ENCODE data around the gene PACC1.

The PACC1 gene

DNA sequence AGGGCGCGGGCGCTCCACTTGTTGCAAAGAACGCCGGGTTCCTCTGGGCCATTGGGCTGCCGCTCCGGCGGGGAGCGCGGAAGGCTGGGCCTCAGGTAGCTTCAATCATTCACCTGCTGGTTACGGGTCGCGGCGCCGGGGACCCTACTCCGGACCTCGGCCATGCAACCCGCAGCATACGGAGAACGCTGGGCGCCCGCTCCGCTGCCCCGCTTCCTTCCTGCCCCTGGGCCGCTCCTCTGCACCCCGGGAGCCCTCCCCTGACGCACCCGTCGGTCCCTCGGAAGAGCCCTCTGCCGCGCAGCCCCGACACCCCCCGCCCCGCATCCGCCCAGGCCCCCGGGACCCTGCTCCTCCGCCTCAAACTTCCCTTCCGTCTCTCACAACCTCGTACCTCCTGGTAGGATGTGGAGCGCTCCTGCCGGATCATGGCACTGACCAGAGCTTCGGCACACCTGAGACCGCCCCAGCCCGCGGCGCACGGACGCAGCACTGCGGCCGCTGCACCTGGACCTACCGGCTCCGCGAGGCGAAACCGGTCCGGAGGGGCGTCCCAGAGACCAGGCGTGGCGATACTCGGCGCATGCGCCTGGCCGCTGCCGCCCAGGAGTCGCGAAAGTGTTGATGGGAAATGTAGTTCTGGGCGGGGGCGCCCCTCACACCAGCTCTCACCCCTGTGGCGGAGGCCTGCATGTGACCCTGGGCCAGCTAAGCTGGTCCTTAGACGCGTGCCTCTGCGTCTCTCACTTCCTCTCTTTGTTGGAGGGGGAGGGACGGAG, at the start of gene PACC1:
Gene PACC1 (minus strand): TSS at position 559 of the 779 bp plus-strand sequence. CDS start 129 bp downstream, at position 430.
- peak; percentile 87 to 89 for DNase-seq

DNA sequence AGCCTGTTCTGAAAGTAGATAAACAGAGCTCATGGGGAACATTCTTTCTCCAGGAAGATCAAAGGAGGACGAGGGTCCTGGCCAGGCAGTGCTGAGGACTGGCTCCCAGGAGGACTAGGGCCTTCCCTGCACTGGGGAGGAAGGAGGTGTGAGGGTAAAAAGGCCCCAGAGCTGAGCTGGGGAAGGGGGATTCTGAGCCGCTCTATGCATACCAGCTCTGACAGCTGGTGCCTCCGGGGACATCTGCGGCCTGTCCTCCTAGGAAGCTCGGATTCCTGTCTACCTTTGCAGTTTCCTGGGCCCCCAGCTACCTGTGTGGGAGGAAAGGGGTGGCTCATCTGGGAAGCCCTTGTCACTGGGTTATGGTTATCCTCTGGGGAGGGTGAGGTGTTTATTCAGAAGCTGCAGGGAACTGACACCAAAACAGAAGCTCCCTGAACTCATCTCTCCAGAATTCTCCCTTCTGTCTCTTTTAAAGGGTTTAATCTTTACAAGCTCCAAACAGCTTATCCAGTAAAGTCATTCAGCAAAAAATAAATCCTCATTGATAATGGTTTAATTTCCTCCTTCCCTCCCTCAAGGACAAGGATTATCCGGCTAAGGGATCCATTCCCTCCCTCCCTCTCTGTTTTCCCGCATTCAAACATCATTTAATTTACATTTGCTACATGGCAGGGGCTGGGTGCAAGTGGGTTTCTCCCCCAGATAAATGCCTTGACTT, 49.0 kb upstream of the PACC1 start:
- DNase-seq, result no peak

DNA sequence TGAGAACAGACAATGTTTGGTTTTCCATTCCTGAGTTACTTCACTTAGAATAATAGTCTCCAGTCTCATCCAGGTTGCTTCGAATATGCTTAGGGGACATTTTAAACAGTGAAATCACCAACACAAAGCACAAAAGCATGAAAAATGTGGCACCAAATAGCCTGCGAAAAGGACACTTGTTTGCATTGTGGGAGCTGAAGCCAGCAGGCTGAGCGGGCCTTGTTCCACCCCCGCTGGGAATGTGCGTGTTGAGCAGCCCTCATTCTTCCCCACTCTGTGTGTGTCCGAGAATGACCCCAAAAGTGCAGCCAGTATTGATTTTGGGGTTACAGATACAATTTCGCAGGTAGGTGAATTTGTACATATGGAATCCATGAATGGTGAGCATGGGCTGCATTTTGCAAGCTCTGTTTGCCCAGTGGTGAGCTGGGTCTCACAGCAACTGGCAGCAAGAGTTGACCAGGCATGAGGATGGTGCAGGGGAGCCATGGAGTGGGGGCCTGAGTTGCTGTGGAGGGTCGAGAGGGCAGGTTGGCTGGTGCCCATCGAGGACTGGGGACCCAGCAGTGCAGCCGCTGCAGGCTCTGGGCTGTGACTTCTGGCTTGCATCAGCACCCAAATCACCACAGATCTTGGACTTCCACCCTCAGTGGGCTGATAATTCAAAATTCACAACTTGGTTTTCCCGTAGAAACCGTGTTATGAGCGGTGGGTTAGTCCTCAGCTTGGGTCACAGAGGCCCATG, 47.4 kb upstream of the PACC1 start:
- DNase-seq, result no peak

DNA sequence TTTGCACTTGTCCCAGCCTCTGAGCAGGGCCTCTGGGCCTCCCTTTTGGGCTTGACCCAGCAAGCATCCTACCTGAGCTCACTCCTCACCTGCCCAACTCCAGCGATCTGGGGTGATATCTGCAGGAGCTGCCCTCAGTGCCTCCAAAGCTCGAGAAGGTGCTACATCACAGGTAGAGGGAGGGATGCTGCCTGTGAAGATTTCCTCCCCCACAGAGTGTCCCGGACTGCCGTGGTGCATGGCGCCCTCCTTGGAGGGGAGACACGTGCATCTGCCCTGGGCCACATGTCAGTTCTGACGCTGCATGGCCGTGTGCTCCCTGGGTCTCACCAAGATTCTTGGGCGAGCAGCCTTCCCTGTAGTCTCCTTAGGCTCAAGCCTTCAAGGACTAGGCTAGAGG, 45.7 kb upstream of the PACC1 start:
- DNase-seq, result no peak

DNA sequence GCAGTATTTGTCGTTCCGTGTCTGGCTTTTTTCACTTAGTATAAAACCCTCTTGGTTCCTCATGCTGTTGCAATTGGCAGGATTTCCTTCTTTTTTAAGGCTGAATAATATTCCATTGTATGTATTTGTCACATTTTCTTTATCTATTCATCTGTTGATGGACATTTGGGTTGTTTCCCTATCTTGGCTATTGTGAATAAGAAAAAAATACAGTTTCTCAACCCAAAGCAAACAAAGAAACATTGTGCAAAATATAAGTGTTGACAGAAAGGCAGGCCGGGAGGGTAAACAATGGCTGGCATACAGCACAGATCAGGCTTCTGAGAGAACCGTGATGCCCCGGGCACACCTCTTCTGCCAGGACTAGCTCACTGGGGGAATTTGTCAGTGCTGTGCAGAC, 45.0 kb upstream of the PACC1 start:
- no peak for DNase-seq

DNA sequence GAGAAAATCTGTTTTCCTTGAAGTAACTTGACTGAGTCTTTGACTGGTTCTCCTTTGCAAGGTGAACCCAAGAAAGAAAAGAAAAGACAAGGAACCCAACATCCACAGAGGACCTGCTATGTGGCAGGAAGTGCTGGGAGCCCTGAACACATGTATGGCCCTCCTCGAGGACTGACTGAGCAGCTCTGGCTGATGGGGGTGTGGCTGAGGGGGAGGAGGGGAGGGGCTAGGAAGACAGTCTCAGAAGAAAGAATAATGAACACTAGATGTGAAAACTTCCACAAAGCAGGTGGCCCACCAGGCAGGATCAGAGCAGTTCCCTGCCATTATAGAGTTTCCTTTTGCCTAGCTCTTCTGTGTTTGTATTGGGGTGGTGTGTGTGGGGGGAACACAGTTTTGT, 44.1 kb upstream of the PACC1 start:
- no peak for DNase-seq

DNA sequence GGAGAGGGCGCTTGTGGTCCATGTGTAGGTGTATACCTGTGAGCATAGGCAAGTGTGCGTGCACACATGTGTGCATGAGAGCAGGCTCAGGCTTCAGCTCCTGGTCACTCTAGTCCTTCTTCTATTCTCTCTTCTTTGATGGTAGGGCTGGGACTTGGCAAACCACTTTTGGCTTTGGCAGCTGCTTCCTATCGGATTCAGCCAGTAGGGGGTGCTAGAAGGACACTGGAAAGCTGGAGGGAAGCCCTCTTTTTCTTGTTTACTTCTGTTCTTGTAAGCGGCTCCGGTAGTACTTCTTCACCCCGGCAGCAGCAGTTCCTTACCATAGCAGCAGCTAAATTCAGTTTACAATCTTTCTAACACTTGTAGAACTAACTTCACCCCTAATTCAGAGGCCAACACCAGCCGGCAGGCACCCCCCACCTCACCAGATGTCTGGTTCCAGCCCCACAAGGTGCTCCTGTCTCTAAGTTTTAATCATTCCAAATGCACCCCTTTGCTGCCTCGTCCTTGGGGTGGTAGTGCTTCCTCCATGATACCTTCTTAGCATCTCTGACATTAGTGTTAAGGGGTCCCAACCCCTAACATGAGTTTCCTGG, 43.2 kb upstream of the PACC1 start:
- peak; percentile 76 to 82 for DNase-seq

DNA sequence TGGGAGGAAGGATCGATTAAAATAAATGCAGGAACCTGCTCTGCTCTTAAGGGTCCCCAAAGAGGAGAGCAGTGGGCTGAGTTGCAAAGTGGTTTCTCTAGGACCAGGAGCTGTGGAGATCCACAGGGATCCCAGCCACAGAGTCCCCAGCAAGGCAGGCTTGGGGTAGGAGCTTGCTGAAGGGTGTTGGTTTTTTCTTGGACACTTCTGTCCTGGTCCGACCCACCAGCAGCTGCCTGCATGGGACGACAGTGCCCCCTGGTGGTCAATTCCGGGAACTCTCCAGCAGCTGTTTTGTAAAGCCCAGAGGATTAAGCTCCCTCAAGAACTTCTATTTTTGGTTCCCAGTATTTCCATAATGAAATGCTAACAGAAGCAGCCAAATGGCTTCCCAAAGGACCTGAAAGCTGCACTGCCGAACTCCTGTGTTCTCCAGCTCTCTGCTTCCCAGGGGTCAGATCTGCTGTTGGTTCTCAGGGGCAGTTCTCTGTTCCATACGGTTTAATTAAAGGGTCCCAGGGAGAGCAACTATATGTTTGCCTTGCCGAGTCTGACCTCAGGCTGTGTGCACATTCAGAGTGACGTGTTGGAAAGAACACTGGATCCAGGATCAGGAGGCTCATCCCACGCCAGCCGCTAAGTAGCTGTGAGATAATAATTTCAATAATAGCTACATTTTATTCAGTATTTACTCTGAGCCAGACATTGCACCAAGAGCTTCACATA, 41.3 kb upstream of the PACC1 start:
- peak; percentile 91 to 92 for DNase-seq

DNA sequence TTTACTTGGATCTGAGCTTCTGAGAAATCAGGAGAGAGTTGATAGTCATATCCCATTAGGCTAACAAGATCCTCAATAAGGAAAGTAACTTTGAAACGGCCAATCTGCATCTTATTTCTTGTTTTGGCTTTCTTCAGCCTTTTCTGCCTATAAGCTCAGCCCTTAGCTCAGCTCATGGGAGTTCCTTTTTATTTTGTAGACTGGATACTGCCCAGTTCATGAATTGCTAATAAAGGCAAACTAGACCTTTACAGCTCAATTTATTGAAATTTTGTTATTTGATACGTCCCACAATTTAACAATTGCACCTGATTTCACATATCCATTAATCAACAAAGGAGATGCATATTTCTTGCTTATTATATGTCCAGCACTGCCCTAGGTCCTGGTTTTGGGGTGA, 40.7 kb upstream of the PACC1 start:
- DNase-seq, result no peak

DNA sequence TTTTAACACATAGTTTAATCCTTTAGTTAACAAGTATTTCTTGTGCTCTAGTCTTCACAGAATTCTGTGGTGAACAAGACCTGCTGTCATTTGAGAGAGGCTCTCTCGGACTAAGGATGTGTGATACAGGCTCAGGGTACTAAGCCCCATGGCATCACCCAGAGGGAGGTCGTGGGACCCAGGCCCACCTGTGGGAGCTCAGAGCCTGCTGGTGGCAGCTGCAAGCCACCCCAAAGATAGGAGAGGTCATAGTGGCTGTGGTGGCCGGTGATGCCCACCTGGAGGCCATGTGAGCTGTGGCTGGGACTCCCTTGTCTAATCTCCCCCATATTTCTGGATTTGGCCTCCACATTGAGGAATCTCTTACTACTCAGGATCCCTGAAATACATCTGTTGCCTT, 40.1 kb upstream of the PACC1 start:
- DNase-seq, result no peak

DNA sequence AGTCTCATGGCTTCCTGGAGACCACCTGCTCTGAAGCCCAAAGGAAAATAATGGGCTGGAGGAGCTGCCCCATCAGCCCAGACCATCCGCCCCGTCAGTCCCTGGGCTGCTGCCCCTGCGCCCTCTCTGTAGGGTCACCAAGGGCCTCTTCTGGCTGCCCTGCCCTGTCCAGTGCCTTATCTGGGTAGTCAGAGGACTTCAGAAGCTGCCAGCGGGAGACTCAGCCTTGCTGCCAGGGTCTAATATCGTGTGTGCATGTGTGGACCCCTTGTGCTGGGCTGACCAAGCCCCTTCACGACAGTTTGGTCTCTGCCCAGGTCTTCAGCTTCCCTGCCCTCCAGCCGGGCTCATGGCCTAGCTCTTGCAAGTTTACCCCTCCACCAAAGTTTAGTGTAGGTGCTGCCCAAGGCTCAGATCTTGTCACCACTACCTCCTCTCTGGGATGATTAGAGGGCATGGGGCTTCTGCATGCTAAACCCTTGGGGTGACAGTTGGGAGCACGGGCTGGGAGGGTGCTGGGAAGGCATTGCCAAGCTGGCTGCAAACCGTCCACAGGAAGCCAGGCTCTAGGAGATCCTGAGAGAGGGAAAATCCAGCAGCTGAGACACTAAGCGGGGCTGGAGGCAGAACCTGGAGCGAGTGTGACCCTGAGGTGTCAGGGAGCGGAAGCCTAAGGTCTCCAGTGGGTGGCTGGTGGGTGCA, 38.6 kb upstream of the PACC1 start:
- no peak for DNase-seq

DNA sequence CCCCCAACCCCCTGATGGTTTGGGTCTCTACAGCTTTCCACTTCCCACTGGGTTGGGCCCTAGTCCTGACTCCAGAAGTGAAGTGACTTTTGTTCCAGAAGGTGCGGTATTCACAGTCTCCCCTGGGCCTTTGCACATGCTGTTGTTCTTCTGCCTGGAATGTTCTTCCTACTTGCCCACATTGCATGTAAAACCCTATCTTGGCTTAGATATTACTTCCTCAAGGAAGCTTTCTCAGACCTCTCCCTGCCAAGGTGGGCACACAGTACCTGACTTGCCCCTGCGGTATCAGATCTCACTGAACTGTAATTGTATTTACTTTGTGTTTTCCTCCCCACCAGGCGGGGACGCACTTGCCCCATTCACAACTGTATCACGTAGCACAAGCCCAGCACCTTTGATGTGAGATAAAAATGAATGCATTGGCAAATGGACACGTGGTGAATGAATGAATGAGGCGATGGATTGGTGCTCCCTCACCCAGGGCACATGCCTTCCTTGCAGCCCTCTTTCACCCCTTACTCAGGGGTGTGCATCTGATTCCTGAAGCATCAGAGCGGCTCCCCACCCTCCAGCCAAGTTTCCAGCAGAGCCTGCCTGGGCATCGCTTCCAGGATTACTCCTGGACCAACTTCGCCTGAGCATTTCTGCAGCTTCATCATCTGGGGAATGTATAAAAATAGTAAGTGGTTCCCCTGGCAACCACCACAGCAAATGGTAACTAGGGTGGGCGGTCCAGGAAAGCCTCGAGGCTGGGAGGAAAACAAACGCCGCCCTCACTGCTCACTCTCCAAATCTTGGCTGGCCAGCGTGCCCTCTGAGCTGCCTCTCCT, 37.9 kb upstream of the PACC1 start:
- DNase-seq, result no peak

DNA sequence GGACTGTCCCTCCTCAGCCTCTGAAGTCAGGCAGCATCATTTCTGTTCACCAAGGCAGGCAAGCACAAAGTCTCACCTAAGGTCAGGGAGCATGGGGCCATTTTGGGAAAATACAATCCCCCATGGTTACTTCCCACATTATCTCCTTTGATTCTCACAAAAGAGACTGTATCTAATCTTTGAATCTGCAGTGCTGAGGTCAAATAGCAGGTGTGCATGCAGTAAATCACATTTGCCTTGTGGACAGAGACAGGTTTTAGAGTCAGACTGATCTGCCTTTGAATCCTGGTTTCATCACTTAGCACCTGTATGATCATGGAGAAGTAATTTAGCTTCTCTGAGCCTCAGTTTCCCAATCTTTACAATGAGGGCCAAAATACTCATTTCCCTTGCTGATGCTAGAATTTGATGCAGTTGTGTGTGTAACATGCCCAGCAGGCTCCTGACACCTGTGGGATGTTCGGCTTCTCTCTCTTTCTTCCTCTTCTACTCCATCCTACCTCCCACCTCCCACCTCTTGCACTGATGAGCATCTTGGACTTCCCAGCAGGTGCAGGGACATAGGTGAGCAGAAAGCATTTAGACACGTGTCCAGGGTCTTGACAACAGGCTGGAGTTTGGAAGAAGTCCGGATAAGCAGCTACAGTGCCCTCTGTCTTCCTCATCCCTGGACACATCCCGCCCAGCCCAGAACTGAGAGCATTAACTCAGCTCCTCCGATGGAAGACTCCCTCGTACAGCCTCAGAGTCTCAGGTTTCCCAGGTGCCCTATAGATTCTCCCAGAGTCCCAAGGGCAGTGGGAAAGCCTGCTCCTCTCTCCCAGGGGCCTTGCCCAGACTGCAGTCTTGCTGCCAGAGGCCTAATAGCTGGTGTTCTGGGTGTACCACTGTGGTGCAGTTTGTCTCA, 37.0 kb upstream of the PACC1 start:
- no peak for DNase-seq

DNA sequence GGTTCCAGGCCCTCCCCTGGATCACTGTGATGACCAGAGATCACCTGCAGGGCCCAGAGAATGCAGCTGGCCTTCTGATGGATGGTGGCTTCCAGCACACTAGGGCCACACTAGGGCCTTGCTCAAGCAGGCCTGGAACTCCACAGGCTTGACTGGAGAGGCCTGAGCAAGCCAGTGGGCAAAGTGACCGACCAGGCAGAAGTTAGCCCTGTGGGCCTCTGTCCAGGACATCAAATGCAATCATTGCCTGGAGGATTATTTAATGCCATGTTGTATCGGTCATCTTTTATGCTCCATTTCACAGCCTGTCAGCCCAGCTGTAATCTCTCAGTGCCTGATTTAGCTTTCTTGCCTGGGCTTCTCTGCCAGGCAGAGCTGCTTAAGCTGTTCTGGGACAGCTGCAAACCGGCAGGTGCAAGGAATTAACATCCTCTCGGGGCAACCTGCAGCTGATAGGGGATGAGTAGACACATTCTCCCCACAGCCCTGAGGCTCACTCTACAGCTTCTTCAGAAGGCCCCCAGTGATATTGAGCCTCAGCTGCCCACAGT, 35.7 kb upstream of the PACC1 start:
- DNase-seq, result no peak

DNA sequence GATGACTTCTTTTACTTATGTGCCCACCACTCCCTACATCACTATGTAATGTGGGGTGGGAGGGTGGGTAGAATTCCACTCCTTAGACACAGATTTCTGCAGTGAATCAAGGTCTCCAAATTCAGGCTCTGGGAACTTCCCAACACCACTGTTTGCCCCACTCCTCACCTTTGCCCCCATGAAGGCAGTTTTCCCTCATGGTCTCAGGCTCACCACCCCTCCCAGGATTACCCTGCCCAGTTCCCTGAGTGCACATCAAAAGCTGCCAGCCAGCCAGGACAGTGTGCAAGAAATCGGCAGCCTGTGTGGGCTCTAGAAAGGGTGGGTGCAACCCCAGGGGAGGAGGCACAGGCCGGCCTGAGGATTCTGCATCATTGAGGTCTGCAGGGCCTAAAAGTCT, 32.8 kb upstream of the PACC1 start:
- DNase-seq, result no peak

DNA sequence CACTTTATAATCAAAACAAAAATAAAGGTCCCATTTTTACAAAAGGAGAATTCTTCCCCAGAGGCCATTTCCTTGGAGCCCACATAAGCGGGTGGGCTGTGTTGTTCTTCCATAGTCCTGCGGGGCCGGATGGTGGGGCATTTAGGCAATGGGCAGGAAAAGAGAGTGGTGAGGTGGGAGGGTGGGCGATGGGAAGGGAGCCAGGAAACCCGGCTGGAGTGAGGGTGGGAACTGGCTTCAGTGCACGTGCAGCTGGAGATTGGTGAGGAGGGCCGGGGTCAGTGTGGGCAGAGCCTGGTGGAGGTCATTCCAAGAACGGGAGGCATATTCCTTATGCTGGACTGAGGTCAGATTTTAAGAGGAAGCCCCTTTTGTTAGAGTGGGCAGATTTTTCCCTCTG, 31.6 kb upstream of the PACC1 start:
- DNase-seq, result no peak

DNA sequence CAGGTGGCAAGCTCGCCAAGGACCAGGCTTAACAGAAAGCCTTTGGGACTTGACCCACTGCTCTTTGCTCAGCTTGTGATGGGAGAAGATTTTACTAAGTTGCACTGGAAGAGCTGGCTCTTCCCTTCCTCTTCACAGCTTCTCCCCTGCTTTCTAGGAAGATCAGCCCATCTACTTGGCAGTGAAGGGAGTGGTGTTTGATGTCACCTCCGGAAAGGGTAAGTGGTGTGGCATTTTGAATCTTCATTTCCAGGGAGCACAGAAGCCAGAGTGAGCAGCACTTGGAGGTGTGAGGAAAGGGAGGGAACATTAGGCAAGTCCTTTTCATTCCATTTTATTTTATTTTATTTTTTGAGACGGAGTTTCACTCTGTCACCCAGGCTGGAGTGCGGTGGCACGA, 27.7 kb upstream of the PACC1 start:
- DNase-seq, result no peak

DNA sequence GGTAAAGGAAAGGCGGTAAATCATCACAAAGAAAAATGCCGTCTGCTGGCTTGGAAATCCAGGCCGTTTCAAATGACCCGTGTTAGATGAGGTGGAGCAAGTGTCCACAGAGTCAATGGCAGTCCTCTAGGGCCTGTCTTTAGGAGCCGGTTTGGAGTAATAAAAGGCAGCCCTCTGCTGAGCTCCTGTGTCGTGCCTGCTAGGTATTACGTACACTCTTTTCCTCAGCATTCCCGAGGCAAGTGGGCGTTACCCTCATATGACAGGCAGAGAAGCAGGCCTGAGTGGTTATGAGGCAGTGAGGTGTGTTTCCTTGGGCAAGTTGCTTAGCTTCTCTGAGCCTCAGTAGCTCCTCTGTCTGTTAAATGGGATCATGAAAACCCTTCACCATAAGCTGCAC, 25.7 kb upstream of the PACC1 start:
- no peak for DNase-seq

DNA sequence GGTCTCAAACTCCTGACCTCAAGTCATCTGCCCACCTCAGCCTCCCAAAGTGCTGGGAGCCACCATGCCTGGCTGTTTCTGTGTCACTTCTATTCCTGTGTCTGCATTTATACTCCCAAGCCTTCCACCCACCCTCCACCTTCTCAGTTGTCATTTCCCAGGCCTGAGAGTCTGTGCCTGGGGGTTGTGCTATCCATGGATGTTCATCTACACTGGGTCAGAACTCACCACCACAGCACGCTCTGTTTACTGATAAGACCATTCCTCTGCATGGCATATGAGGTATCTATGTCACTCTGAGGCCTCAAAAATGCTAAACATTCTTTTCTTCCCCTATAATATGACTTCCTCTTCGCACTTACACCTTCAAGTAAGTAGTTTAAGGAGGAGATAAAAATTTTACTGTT, 24.1 kb upstream of the PACC1 start:
- DNase-seq, result no peak
